Sigmoid colon (tissue), 7 donors: ENCODE measurements around the gene GRB14. TPM values are rescaled to one million over a fixed set of nuclear protein-coding genes. Genes with fewer than 3 reads are reported as not detected.
A peak's percentile ranks its signal among the peaks of the same experiment; 100 is the strongest.

Experiments used
- DNase-seq: peaks from one replicate; pipeline ENCODE4 v3.0.0-alpha.2; 2019
- H3K27ac ChIP-seq, 4 donors: fragments of 200-600 bp; sonication (generic); one replicate each; pipeline ENCODE4 v1.5.1; 2016 to 2019; ENCODE audit warnings: mild to moderate bottlenecking in 1 of 4
- H3K27me3 ChIP-seq, 3 donors: fragments of 200-600 bp; sonication (generic); one replicate each; pipeline ENCODE4 v1.5.1; 2019; ENCODE audit warnings: mild to moderate bottlenecking in 1 of 3
- H3K36me3 ChIP-seq, 4 donors: fragments of 200-600 bp; sonication (generic); one replicate each; pipeline ENCODE4 v1.5.1; 2016 to 2019
- H3K4me1 ChIP-seq, 4 donors: fragments of 200-600 bp; sonication (generic); one replicate each; pipeline ENCODE4 v1.5.1; 2017 to 2019
- H3K4me3 ChIP-seq, 4 donors: fragments of 200-600 bp; sonication (generic); one replicate each; pipeline ENCODE4 v1.5.1; 2017 to 2019; ENCODE audit warnings: mild to moderate bottlenecking in 2 of 4, moderate library complexity in 1 of 4
- H3K9me3 ChIP-seq, 4 donors: fragments of 200-600 bp in 3 of 4; sonication (generic) in 3 of 4; one replicate each; pipeline versions ENCODE4 v1.5.1 to v1.6.1; 2013 to 2019
- EP300 ChIP-seq, 4 donors: sonication (generic); formaldehyde crosslinking; IDR thresholded peaks; one replicate each; pipeline ENCODE4 v1.6.1; 2017; ENCODE audit warnings: antibody characterized with exemption in 4 of 4
- POLR2A ChIP-seq, 2 donors: fragments of 450-650 bp; IDR thresholded peaks; one replicate each; pipeline ENCODE4 v1.6.1; 2016; ENCODE audit warnings: antibody characterized with exemption in 2 of 2, mild to moderate bottlenecking in 2 of 2, moderate library complexity in 2 of 2
- POLR2AphosphoS5 ChIP-seq, 4 donors: sonication (generic); formaldehyde crosslinking; IDR thresholded peaks; one replicate each; pipeline ENCODE4 v1.6.1; 2017; ENCODE audit warnings: antibody characterized with exemption in 4 of 4
- WGBS, 2 donors: extraction: QIAGEN DNeasy Blood & Tissue Kit; methylation state at CpG; one replicate each; pipeline ENCODE4 v1.1.7; 2013; 5-methylcytosine and 5-hydroxymethylcytosine counted together
- intact Hi-C: fragments of 100-400 bp; cut with DNase I; formaldehyde crosslinking; loops from one replicate; pipeline ENCODE4 v1.15.1; 2023
- polyA plus RNA-seq, 3 donors: library from polyadenylated mRNA; stranded (reverse); fragments of 200-250 nt; gene quantifications; one replicate each; pipeline ENCODE4 v1.2.3, GENCODE V29; 2013
- total RNA-seq, 4 donors: library from RNA; depleted of rRNA; stranded (reverse); fragments of >200 nt; gene quantifications; one replicate each; pipeline ENCODE4 v1.1.0, GENCODE V29; 2016
- TF ChIP-seq, protein P1 (sequence below), 4 experiments: fragments of 450-650 bp in 3 of 4; fragments of 200-600 bp in 1 of 4; IDR thresholded peaks; one replicate each; pipeline ENCODE4 v1.5.1; 2016 to 2019; ENCODE audit warnings: antibody characterized with exemption in 4 of 4, mild to moderate bottlenecking in 3 of 4, moderate library complexity in 2 of 4
- donor health status: healthy with polysubstance abuse.
- donor health status: Bipolar disorder and iron deficiency.
- donor health status: healthy.

GRB14 gene
- total and polyA plus RNA-seq, 7 donors: 0.46 to 19.8 (median 12.5) TPM

- Histone ChIP-seq H3K4me3 (peak overlapping the region; percentile 45 to 77 (median 63)), H3K36me3 (no peaks in the 10 kb centered on the region), H3K27ac (peak overlapping the region in 1 of 4 donors; percentile 34), H3K9me3 (no peaks in the 10 kb centered on the region), H3K4me1 (peaks cover 0 to 14% (median 5%) of the 10 kb centered on the region in 4 donors), H3K27me3 (no peaks in the 10 kb centered on the region)
- TF ChIP-seq POLR2AphosphoS5 (IDR thresholded peaks at IDR 0.05): no peak
- no peak for TF ChIP-seq POLR2A (IDR thresholded peaks at IDR 0.05)
- TF ChIP-seq, protein P1, sequence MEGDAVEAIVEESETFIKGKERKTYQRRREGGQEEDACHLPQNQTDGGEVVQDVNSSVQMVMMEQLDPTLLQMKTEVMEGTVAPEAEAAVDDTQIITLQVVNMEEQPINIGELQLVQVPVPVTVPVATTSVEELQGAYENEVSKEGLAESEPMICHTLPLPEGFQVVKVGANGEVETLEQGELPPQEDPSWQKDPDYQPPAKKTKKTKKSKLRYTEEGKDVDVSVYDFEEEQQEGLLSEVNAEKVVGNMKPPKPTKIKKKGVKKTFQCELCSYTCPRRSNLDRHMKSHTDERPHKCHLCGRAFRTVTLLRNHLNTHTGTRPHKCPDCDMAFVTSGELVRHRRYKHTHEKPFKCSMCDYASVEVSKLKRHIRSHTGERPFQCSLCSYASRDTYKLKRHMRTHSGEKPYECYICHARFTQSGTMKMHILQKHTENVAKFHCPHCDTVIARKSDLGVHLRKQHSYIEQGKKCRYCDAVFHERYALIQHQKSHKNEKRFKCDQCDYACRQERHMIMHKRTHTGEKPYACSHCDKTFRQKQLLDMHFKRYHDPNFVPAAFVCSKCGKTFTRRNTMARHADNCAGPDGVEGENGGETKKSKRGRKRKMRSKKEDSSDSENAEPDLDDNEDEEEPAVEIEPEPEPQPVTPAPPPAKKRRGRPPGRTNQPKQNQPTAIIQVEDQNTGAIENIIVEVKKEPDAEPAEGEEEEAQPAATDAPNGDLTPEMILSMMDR (IDR thresholded peaks at IDR 0.05): no peak
- no peak for TF ChIP-seq EP300 (IDR thresholded peaks at IDR 0.05)
- intact Hi-C loops: no loop called here
- no peak for DNase-seq
- WGBS, 2 donors: 5 to 6% methylated on average over 13 of the region's 13 CpGs
Observed at GRCh38 chr2:164621764-164622105, 453 bp upstream of the GRB14 start.

GRCh38 chr2:164620457-164620856, 825 bp downstream of the GRB14 start:
- no peak for DNase-seq
- TF ChIP-seq POLR2AphosphoS5 (IDR thresholded peaks at IDR 0.05): no peak
- Histone ChIP-seq H3K9me3 (no peaks in the 10 kb centered on the region), H3K27ac (no peak overlapping the region), H3K36me3 (no peaks in the 10 kb centered on the region), H3K4me3 (peak overlapping the region; percentile 45 to 77 (median 63)), H3K4me1 (peaks cover 0 to 14% (median 5%) of the 10 kb centered on the region in 4 donors), H3K27me3 (no peaks in the 10 kb centered on the region)
- 13 to 22% methylated on average over 7 of the region's 7 CpGs for WGBS, 2 donors
- intact Hi-C loops: no loop called here

DNA sequence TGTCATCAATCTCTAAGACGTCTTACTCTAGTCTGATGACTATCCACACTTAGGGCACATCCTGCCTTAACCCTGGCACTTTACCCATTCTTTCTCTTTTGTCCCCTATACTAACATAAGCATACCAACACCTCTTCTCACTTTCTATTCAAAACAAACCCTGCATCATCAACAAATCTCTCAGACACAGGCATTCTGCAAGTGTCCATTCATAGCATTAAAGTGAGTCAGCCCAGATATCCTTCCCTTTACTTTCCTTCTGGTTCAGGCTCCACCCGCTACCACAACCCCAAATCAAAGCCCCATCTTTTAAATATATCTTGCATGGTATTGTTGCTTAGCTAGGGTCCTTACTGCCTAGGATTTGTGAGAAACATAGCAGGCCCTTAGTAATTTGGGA, 3.8 kb downstream of the GRB14 start:
- H3K4me3 ChIP-seq: no peak overlapping the region
- peaks cover 0 to 14% (median 5%) of the 10 kb centered on the region in 4 donors for H3K4me1 ChIP-seq
- no peak for TF ChIP-seq POLR2AphosphoS5 (IDR thresholded peaks at IDR 0.05)
- no peak for TF ChIP-seq EP300 (IDR thresholded peaks at IDR 0.05)
- no peak for TF ChIP-seq POLR2A (IDR thresholded peaks at IDR 0.05)
- TF ChIP-seq, protein P1 (IDR thresholded peaks at IDR 0.05): no peak
- no peak overlapping the region for H3K27ac ChIP-seq
- WGBS, 2 donors: 84 to 85% methylated on average over 2 of the region's 2 CpGs
- H3K9me3 ChIP-seq: no peaks in the 10 kb centered on the region
- H3K27me3 ChIP-seq: no peaks in the 10 kb centered on the region
- H3K36me3 ChIP-seq: no peaks in the 10 kb centered on the region
- DNase-seq: no peak
- intact Hi-C loops: no loop called here

DNA sequence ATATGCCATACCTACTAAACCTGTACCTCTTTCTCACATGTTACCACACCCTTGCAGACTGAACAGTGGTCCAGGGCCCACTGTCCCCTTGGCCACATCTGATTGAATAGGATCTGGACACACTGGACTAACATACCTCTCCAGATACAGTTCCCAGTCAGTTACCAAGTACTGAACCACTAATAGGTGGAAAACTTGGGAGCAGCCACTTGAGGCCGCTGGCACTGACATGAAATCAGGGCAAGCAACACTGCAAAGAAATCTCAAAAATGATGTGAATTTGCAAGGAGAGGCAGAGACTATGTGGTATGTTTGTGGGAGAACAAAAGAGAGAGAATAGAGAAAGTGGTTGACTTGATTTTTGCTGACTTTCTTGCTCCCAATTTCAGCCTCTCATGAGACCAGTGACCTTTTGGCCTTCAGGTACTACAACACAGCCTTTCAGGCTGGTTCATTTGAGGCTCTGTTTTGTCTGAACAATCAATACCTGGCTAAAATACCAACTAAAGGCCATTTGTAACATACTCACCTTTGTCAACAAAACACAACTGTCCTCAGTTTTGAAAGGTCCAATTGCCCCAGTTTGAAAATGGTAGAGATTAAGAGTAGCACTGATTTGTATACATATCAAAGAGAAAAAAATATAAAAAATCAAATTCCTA, 7.8 kb downstream of the GRB14 start:
- TF ChIP-seq EP300 (IDR thresholded peaks at IDR 0.05): no peak
- no peaks in the 10 kb centered on the region for H3K27me3 ChIP-seq
- H3K27ac ChIP-seq: no peak overlapping the region
- 91 to 93% methylated on average over 1 of the region's 1 CpG for WGBS, 2 donors
- no peak for DNase-seq
- no peaks in the 10 kb centered on the region for H3K36me3 ChIP-seq
- H3K4me1 ChIP-seq: no peaks in the 10 kb centered on the region
- intact Hi-C loops: no loop called here
- no peaks in the 10 kb centered on the region for H3K9me3 ChIP-seq
- H3K4me3 ChIP-seq: no peak overlapping the region

- intact Hi-C loops: no loop called here
- TF ChIP-seq EP300 (IDR thresholded peaks at IDR 0.05) (no peak), POLR2A (IDR thresholded peaks at IDR 0.05) (no peak), POLR2AphosphoS5 (IDR thresholded peaks at IDR 0.05) (no peak)
- TF ChIP-seq, protein P1 (IDR thresholded peaks at IDR 0.05): no peak
- Histone ChIP-seq H3K4me1 (peaks cover 0 to 23% (median 13%) of the 10 kb centered on the region in 4 donors), H3K9me3 (no peaks in the 10 kb centered on the region), H3K4me3 (no peak overlapping the region), H3K27me3 (no peaks in the 10 kb centered on the region), H3K36me3 (no peaks in the 10 kb centered on the region), H3K27ac (no peak overlapping the region)
- DNase-seq: no peak
- 94 to 99% methylated on average over 1 of the region's 1 CpG for WGBS, 2 donors
Observed at GRCh38 chr2:164609790-164610189, 11.5 kb downstream of the GRB14 start.

DNA sequence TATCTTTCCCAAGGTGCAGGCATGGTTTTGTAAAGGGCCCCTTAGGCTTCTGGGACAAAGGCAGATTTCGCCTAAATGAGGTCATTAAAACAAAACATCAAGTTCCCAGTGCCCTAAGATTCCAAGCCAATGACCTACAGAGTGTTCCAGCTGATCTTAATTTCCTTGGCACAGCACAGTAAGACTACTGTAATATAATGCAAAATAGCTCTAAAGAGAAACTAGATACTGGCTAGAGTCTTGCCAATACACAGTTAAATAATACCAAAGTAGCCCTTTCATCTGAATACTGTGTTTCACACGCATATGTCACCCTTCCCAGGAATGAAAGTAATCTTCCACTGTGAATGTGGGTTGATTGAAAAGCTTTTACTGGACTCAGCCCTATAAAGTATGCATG, 14.7 kb downstream of the GRB14 start:
- TF ChIP-seq EP300 (IDR thresholded peaks at IDR 0.05): no peak
- no peak for TF ChIP-seq POLR2AphosphoS5 (IDR thresholded peaks at IDR 0.05)
- no peak for TF ChIP-seq POLR2A (IDR thresholded peaks at IDR 0.05)
- TF ChIP-seq, protein P1 (IDR thresholded peaks at IDR 0.05): no peak
- WGBS, 2 donors: 65 to 69% methylated on average over 2 of the region's 2 CpGs
- intact Hi-C loops: no loop called here
- Histone ChIP-seq H3K27ac (peak overlapping the region in 3 of 4 donors; percentile 37 to 75 (median 60)), H3K36me3 (no peaks in the 10 kb centered on the region), H3K9me3 (no peaks in the 10 kb centered on the region), H3K27me3 (no peaks in the 10 kb centered on the region), H3K4me1 (peaks cover 0 to 23% (median 14%) of the 10 kb centered on the region in 4 donors), H3K4me3 (peak overlapping the region in 1 of 4 donors; percentile 19)
- DNase-seq: no peak
